ENCODE results near the gene CHPF2.

GRCh38 chr7:151228024-151228866, 4.0 kb upstream of the CHPF2 start:
- TF ChIP-seq JUNB (CRISPR knock-in tag; IDR thresholded peaks at IDR 0.05; ENCODE audit: borderline replicate concordance) (no peak), ZBTB7B (CRISPR knock-in tag; IDR thresholded peaks at IDR 0.05) (no peak), MXI1 (IDR thresholded peaks at IDR 0.05; ENCODE audit: borderline replicate concordance, low read depth, low read length) (no peak), CENPBD1 (CRISPR knock-in tag; IDR thresholded peaks at IDR 0.05; ENCODE audit: borderline replicate concordance, low read depth) (no peak), FIP1L1 (IDR thresholded peaks at IDR 0.05; ENCODE audit: borderline replicate concordance, insufficient read depth, low read depth, low read length) (no peak), ZNF720 (CRISPR knock-in tag; IDR thresholded peaks at IDR 0.05) (no peak), ZIK1 (CRISPR knock-in tag; IDR thresholded peaks at IDR 0.05; ENCODE audit: borderline replicate concordance, low read depth) (no peak), CTCF (CRISPR knock-in tag; IDR thresholded peaks at IDR 0.05) (no peak), ATF1 (CRISPR knock-in tag; IDR thresholded peaks at IDR 0.05) (no peak), STAT6 (CRISPR knock-in tag; IDR thresholded peaks at IDR 0.05; ENCODE audit: borderline replicate concordance) (no peak), HDAC2 (CRISPR knock-in tag; IDR thresholded peaks at IDR 0.05) (no peak), ZNF280B (CRISPR knock-in tag; IDR thresholded peaks at IDR 0.05; ENCODE audit: borderline replicate concordance) (no peak)

Data from HepG2 (cell line).